Measurements from ENCODE around the gene ALDH4A1.
"Not testable (repeated sequence)": the region's sequence is repeated elsewhere in the genome, so short reads cannot be mapped to it uniquely, and the experiment has no call there.

ALDH4A1 gene

GRCh38 chr1:18855573-18855972 is 46.8 kb downstream of the ALDH4A1 start:
- no peak for DNase-seq (ENCODE audit: low spot score)

- no peak for DNase-seq (ENCODE audit: low spot score)
Measured at GRCh38 chr1:18854331-18855025, 47.9 kb downstream of the ALDH4A1 start.

GRCh38 chr1:18852501-18852900 is 49.9 kb downstream of the ALDH4A1 start:
- DNase-seq (ENCODE audit: low spot score): no peak

GRCh38 chr1:18849261-18849711 is 53.1 kb downstream of the ALDH4A1 start:
- no peak for DNase-seq (ENCODE audit: low spot score)

- DNase-seq (ENCODE audit: low spot score): not testable (repeated sequence)
Measured at GRCh38 chr1:18847723-18848122, 54.6 kb downstream of the ALDH4A1 start.

GRCh38 chr1:18840145-18840544 is 62.2 kb downstream of the ALDH4A1 start:
- DNase-seq (ENCODE audit: low spot score): no peak

GRCh38 chr1:18836654-18837053 is 65.7 kb downstream of the ALDH4A1 start:
- no peak for DNase-seq (ENCODE audit: low spot score)

- DNase-seq (ENCODE audit: low spot score): not testable (repeated sequence)
Measured at GRCh38 chr1:18832319-18832718, 70.0 kb downstream of the ALDH4A1 start.

- no peak for DNase-seq (ENCODE audit: low spot score)
Measured at GRCh38 chr1:18831656-18832055, 70.7 kb downstream of the ALDH4A1 start.

GRCh38 chr1:18830596-18830995 is 71.8 kb downstream of the ALDH4A1 start:
- DNase-seq (ENCODE audit: low spot score): no peak

GRCh38 chr1:18829671-18830070 is 72.7 kb downstream of the ALDH4A1 start:
- DNase-seq (ENCODE audit: low spot score): no peak

GRCh38 chr1:18828224-18828623 is 74.1 kb downstream of the ALDH4A1 start:
- DNase-seq (ENCODE audit: low spot score): no peak

- no peak for DNase-seq (ENCODE audit: low spot score)
Measured at GRCh38 chr1:18823438-18823837, 78.9 kb downstream of the ALDH4A1 start.

Measured in hepatic stellate cell (primary cell).